ENCODE data around the gene CACNB4. TPM values are rescaled to one million over a fixed set of nuclear protein-coding genes. Genes with fewer than 3 reads are reported as not detected.

The CACNB4 gene
- total RNA-seq, 1 donor = 0.43 TPM

- no peak for TF ChIP-seq CTCF (IDR thresholded peaks at IDR 0.05; ENCODE audit: insufficient read depth, low read depth, low read length)
- no peak for DNase-seq (ENCODE audit: low read depth)
- no peak overlapping the region for H3K4me3 ChIP-seq (ENCODE audit: low read depth, low read length)
Measured at GRCh38 chr2:151853070-151853758, 245.6 kb downstream of the CACNB4 start.

- no peak for DNase-seq (ENCODE audit: low read depth)
- no peak overlapping the region for H3K4me3 ChIP-seq (ENCODE audit: low read depth, low read length)
- no peak for TF ChIP-seq CTCF (IDR thresholded peaks at IDR 0.05; ENCODE audit: insufficient read depth, low read depth, low read length)
Measured at GRCh38 chr2:151852260-151853069, 246.4 kb downstream of the CACNB4 start.

- no peak for DNase-seq (ENCODE audit: low read depth)
- no peak overlapping the region for H3K4me3 ChIP-seq (ENCODE audit: low read depth, low read length)
- no peak for TF ChIP-seq CTCF (IDR thresholded peaks at IDR 0.05; ENCODE audit: insufficient read depth, low read depth, low read length)
Measured at GRCh38 chr2:151851761-151852160, 247.1 kb downstream of the CACNB4 start.

GRCh38 chr2:151849413-151850010 is 249.3 kb downstream of the CACNB4 start:
- no peak for DNase-seq (ENCODE audit: low read depth)
- TF ChIP-seq CTCF (IDR thresholded peaks at IDR 0.05; ENCODE audit: insufficient read depth, low read depth, low read length) = no peak
- H3K4me3 ChIP-seq (ENCODE audit: low read depth, low read length) = no peak overlapping the region

GRCh38 chr2:151845884-151846283 is 253.0 kb downstream of the CACNB4 start:
- DNase-seq (ENCODE audit: low read depth) = no peak
- no peak for TF ChIP-seq CTCF (IDR thresholded peaks at IDR 0.05; ENCODE audit: insufficient read depth, low read depth, low read length)
- H3K4me3 ChIP-seq (ENCODE audit: low read depth, low read length) = no peak overlapping the region

GRCh38 chr2:151845481-151845880 is 253.4 kb downstream of the CACNB4 start:
- H3K4me3 ChIP-seq (ENCODE audit: low read depth, low read length) = no peak overlapping the region
- TF ChIP-seq CTCF (IDR thresholded peaks at IDR 0.05; ENCODE audit: insufficient read depth, low read depth, low read length) = no peak
- DNase-seq (ENCODE audit: low read depth) = no peak

All from fibroblast of villous mesenchyme (primary cell).